ENCODE results near the gene MRPL55. TPM values are rescaled to one million over a fixed set of nuclear protein-coding genes. Genes with fewer than 3 reads are reported as not detected.

The MRPL55 gene
- total RNA-seq, 6 experiments from 2014 or later, result 24.2 to 75.9 (median 38.0) TPM

DNA sequence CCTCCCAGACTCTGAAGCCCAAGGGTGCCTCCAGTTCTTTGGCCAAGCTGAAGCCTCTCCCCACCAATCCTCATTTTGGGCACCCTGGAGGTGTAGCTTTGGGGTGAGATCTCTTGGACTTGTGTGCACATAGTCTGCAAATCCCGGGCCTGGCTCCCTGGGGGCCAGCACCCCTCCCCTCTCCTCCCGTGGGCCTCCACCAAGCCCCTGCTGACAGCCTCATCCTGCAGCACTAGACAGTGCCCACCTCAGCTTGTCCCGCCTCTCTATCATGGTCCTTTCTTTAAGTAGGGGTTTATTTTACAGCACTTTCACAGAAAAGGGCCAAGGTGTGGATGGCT is 43.8 kb upstream of the MRPL55 start:
- TF ChIP-seq, protein P1, sequence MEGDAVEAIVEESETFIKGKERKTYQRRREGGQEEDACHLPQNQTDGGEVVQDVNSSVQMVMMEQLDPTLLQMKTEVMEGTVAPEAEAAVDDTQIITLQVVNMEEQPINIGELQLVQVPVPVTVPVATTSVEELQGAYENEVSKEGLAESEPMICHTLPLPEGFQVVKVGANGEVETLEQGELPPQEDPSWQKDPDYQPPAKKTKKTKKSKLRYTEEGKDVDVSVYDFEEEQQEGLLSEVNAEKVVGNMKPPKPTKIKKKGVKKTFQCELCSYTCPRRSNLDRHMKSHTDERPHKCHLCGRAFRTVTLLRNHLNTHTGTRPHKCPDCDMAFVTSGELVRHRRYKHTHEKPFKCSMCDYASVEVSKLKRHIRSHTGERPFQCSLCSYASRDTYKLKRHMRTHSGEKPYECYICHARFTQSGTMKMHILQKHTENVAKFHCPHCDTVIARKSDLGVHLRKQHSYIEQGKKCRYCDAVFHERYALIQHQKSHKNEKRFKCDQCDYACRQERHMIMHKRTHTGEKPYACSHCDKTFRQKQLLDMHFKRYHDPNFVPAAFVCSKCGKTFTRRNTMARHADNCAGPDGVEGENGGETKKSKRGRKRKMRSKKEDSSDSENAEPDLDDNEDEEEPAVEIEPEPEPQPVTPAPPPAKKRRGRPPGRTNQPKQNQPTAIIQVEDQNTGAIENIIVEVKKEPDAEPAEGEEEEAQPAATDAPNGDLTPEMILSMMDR (IDR thresholded peaks at IDR 0.05), result no peak
- intact Hi-C loops (cut with DNase I), result no loop called here
- no peaks in the 10 kb centered on the region for H3K4me1 ChIP-seq
- H3K27ac ChIP-seq, result no peak overlapping the region
- H3K36me3 ChIP-seq, result peaks cover 0 to 6% (median under 1%) of the 10 kb centered on the region in 4 donors
- no peaks in the 10 kb centered on the region for H3K27me3 ChIP-seq
- H3K4me3 ChIP-seq, result no peak overlapping the region
- ATAC-seq, result no peak
- H3K9me3 ChIP-seq, result no peaks in the 10 kb centered on the region
- WGBS (ENCODE audit: insufficient coverage, low coverage, low lambda C conversion rate, missing lambda C conversion rate), result 66% methylated on average over 3 of the region's 3 CpGs
- peak in 1 of 3 donors; percentile 33 for DNase-seq

DNA sequence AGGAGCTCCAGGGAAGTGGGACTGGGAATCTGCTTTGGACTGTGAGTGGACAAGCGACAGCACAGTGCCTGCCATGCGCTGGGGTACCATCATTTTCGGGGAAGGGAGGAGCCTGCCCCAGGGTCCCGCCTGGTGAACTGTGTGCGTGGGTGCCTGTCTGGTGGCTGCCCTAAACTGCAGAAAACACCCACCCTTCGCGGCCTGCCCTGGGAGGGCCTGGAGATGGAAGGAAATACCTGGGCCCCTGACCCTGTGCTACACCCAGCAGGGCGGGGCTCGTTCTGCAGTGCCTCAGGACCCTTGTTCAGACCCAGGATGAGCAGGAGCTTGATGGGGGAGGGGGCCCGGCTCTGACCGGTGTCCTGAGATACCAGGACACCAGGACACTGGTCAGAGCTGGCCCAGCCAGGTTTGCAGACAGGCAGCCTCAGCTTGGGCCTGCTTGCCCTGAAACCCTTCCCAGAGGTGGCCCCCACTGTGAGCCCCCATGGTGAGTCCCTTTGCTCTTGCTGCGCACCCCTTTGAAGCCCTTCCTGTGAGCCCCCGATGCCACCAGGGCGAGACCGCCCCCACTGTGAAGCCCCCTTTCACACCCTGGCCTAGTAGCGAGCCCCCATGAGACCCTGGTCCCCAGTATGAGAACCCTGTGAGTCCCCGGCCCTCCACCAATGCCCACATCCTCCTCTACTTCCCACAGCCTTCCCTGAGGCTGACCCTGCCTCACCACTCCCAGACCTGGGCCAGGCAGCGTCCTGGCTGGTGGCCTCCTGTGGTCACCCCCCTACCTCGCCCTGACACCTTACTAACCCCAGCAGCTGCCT is 43.2 kb upstream of the MRPL55 start:
- TF ChIP-seq, protein P1 (IDR thresholded peaks at IDR 0.05), result no peak
- no peak for TF ChIP-seq POLR2A (IDR thresholded peaks at IDR 0.05)
- H3K9me3 ChIP-seq, result no peaks in the 10 kb centered on the region
- intact Hi-C loops (cut with DNase I), result no loop called here
- peak in 1 of 3 donors; percentile 50 for DNase-seq
- ATAC-seq, result no peak
- no peaks in the 10 kb centered on the region for H3K4me1 ChIP-seq
- no peak overlapping the region for H3K27ac ChIP-seq
- no peaks in the 10 kb centered on the region for H3K27me3 ChIP-seq
- peaks cover 0 to 9% (median under 1%) of the 10 kb centered on the region in 4 donors for H3K36me3 ChIP-seq
- H3K4me3 ChIP-seq, result no peak overlapping the region
- WGBS (ENCODE audit: insufficient coverage, low coverage, low lambda C conversion rate, missing lambda C conversion rate), result 94% methylated on average over 6 of the region's 19 CpGs

DNA sequence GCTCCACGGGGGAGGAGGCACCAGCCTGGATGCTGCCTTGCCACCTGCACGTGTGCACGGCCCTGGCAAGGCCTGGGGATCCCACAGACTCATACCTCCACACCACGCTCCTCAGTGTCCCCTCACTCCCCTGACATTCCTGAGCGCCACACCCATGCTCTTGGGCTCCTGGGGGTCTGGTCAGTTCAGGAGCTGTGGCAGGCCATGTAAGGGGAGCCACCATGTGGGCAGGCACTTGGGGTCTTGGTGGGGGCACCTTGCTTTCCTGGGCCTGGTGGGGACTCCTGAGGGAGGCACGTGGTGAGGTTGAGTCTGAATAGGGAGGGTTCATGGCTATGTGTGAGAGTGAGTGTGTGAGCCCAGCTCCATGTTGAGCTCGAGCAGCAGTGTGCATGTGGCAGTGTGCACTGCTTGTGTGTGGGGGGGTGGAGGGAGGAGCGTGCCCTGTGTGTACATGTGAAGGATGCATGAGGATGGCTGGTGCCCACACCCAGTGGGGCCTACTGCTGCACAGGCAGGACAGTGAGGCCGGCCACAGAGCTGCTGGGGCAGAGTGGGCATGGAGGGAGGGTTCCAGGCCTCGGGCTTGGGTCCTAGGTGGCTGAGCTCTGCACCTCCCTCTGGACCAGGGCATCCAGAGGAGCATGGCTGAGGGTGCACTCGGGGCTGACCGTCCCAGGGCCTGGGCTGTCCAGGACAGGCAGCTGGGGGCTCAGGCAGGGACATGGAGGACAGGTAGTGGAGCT is 42.3 kb upstream of the MRPL55 start:
- intact Hi-C loops (cut with DNase I), result no loop called here
- Histone ChIP-seq H3K27ac (no peak overlapping the region), H3K4me1 (no peaks in the 10 kb centered on the region), H3K36me3 (peaks cover 0 to 9% (median under 1%) of the 10 kb centered on the region in 4 donors), H3K4me3 (no peak overlapping the region), H3K9me3 (no peaks in the 10 kb centered on the region), H3K27me3 (no peaks in the 10 kb centered on the region)
- WGBS (ENCODE audit: insufficient coverage, low coverage, low lambda C conversion rate, missing lambda C conversion rate), result 75% methylated on average over 4 of the region's 12 CpGs
- ATAC-seq (no peak), DNase-seq (no peak)
- TF ChIP-seq, protein P1 (IDR thresholded peaks at IDR 0.05), result no peak

DNA sequence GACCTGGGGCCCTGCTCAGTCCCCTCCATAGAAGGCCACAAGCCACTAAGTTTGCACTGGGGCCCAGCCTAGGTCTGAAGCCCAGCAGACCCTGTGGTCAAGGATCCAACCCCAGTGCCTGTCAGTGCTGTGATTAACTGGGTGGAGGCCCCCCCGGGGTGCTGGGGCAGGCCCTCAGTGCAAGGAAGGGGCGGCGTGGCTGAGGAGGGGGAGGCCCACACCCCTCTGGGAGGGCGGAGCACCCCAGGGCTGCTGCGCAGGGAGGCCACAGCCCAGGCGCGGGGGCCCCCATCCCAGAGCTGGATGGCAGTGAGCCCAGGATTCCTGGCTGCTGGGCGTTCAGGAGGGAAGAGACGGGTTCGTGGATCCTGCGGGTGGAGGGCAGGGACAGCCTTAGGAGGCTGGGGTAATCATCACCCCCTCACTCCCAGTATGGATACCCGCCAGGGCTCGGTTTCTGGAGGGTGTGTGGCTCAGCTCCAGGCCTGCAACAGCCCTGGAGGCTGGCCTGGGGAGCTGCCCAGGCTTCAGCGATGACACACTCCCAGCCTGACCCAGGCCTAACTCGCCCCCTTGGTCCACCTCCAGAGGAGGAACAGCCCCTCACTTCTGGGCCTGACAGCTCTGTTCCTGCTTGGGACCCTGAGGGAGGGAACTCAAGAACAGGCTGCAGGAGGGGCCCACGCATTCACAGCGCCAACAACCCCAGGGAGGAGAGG is 41.5 kb upstream of the MRPL55 start:
- TF ChIP-seq POLR2A (IDR thresholded peaks at IDR 0.05), result no peak
- TF ChIP-seq, protein P1 (IDR thresholded peaks at IDR 0.05), result no peak
- H3K4me3 ChIP-seq, result no peak overlapping the region
- H3K36me3 ChIP-seq, result peaks cover 0 to 9% (median 4%) of the 10 kb centered on the region in 4 donors
- H3K27me3 ChIP-seq, result no peaks in the 10 kb centered on the region
- DNase-seq, result peak in 2 of 3 donors; percentile 22 to 51
- peak; percentile 4 to 20 (median 10) for ATAC-seq
- intact Hi-C loops (cut with DNase I), result no loop called here
- no CpG with 5 or more reads among the region's 17 CpGs for WGBS (ENCODE audit: insufficient coverage, low coverage, low lambda C conversion rate, missing lambda C conversion rate)
- peak overlapping the region in 2 of 3 donors; percentile 21 to 38 for H3K27ac ChIP-seq
- no peaks in the 10 kb centered on the region for H3K9me3 ChIP-seq
- H3K4me1 ChIP-seq, result no peaks in the 10 kb centered on the region
